Esophagus mucosa (tissue), 1 donor: ENCODE data around the gene TCF25. TPM values are rescaled to one million over a fixed set of nuclear protein-coding genes. Genes with fewer than 3 reads are reported as not detected.
A peak's percentile ranks its signal among the peaks of the same experiment; 100 is the strongest.
"Not testable (repeated sequence)": the region's sequence is repeated elsewhere in the genome, so short reads cannot be mapped to it uniquely, and the experiment has no call there.

ENCODE experiments used
- ATAC-seq: fragments of 200-7000 bp; cut with Tn5 transposase; one replicate; pipeline ENCODE4 v1.9.1; 2020
- total RNA-seq: library from RNA; stranded (reverse); gene quantifications from one replicate; pipeline ENCODE4 v1.2.4, GENCODE V29; 2023
- donor health status: DM: yes; HTN: yes; CAD: no.

Gene TCF25, protein sequence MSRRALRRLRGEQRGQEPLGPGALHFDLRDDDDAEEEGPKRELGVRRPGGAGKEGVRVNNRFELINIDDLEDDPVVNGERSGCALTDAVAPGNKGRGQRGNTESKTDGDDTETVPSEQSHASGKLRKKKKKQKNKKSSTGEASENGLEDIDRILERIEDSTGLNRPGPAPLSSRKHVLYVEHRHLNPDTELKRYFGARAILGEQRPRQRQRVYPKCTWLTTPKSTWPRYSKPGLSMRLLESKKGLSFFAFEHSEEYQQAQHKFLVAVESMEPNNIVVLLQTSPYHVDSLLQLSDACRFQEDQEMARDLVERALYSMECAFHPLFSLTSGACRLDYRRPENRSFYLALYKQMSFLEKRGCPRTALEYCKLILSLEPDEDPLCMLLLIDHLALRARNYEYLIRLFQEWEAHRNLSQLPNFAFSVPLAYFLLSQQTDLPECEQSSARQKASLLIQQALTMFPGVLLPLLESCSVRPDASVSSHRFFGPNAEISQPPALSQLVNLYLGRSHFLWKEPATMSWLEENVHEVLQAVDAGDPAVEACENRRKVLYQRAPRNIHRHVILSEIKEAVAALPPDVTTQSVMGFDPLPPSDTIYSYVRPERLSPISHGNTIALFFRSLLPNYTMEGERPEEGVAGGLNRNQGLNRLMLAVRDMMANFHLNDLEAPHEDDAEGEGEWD
- 99.2 TPM for total RNA-seq

DNA sequence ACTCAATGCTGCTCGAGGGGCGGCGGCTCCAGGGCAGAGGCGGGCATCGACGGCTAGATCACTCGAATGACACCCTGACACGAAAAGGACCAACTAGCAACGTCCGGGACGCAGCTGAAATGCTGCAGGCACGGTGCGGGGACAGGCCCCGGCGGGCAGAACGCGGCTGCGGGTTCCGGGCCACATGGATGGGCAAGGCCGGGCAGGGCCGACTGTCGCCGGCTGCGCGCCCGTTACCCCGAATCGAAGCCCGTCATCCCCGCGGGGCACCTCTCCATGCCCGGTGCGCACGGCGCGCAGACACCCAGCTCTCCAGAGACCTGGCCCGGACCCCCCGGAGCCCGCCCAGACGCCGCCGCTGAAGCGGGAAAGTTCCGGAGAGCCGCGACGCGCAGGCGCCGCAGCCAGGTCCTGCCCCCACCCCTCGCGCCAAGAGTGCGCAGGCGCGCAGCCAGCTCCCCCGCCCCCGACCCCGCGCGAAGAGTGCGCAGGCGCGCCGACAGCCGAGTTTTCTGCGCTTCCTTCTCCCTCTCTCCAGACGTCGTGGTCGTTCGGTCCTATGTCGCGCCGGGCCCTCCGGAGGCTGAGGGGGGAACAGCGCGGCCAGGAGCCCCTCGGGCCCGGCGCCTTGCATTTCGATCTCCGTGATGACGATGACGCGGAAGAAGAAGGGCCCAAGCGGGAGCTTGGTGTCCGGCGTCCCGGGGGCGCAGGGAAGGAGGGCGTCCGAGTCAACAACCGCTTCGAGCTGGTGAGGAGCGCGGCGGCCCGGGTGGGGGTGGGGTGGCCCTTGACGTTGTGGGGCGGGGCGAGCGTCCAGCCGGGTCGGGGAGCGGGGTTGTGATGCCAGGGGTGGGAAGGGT, at the start of gene TCF25:
TSS of gene TCF25 (plus strand) at position 484 of the 863 bp plus-strand sequence. CDS start at position 560, 76 bp downstream.
- peak; percentile 70 for ATAC-seq

DNA sequence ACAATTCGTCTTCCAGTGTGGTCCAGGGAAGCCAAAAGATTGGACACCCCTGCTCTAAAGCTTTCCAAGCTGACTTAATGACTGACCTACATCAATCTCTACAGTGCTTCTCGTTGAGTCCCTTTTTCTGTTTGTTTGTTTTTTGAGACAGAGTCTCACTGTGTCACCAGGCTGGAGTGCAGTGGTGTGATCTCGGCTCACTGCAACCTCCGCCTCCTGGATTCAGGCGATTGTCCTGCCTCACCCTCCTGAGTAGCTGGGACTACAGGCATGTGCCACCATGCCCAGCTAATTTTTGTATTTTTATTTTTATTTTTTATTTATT, 49.6 kb upstream of the TCF25 start:
- not testable (repeated sequence) for ATAC-seq

DNA sequence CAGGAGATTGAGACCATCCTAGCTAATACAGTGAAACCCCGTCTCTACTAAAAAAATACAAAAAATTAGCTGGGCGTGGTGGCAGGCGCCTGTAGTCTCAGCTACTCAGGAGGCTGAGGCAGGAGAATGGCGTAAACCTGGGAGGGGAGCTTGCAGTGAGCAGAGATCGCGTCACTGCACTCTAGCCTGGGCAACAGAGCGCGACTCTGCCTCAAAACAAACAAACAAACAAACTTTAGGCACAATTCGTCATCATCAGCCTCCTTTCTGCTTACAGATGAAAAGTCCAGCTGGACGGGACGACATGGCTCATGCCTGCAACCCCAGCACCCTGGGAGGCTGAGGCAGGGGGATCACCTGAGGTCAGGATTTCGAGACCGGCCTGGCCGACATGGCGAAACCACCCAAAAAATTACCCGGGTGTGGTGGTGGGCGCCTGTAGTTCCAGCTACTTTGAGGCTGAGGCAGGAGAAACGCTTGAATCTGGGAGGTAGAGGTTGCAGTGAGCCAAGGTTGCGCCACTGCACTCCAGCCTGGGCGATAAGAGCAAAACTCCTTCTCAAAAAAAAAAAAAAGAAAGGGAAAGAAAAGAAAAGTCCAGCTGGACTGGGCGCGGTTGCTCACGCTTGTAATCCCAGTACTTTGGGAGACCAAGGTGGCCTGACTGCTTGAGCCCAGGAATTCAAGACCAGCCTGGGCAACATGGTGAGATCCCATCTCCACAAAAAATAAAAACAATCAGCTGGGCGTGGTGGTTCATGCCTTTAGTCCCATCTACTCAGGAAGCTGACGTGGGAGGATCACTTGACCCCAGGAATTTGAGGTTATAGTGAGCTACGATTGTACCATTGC, 46.6 kb upstream of the TCF25 start:
- ATAC-seq: no peak

DNA sequence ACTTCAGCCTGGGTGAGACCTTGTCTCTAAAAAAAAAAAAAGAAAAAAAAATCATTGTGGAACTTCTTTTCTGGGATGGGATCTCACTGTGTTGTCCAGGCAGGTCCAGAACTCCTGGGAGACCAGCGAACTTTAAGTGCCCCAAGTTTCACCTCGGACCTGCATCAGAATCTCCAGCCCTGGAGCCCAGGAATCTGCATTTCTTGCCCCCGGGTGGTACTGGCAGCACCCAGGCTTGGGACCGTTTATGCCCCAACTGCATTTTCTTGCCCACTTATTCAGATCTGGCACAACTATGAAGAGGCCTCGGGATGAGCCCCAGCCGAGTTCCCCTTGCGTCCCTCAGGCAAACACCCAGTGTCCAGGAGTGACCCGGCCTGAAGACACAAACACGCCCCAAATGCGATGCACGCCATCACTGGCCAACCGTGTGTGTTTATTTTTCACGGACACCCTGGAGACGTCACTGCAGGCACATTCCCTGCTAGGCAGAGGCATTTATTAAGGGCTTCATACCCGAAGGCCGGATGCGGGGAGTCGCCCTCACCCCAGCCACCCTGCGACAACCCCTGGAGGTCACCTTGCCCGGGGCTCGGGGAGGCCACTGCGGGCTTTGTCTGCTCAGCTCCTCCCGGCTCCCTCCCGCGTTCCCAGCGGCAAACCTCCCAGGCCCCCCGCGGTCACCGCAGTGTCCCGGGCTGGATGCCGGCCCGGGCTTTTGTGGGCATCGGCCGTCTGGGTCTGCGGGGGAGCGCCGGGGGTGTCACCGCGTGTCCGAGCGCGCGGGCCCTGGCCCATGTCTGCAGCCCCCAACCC, 45.8 kb upstream of the TCF25 start:
- peak; percentile 45 for ATAC-seq

DNA sequence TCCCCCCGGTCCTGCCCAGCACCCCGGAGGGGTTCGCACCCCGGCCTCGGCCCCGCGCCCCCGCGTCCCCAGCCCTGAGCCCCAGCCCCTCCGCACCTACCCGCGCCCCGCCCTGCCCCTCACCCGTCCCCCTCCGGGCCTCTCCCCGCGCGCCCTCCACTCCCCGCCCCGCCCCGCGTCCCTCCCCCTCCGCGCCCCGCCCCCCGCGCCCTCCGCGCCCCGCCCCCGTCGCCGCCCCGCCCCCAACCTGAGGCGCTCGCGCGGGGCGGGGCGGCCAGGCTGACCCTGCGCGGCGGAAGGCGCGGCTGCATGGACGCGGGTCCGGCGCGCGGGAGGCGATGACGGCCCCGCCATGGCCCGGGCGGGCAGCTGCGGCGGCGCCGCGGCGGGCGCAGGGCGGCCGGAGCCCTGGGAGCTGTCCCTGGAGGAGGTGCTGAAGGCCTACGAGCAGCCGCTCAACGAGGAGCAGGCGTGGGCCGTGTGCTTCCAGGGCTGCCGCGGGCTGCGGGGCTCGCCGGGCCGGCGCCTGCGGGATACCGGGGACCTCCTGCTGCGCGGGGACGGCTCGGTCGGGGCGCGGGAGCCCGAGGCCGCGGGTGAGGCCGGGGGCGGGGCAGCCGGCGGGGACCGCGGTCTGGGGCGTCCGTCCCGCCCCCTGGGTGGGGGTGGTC, 45.1 kb upstream of the TCF25 start, which contains the start of gene SPIRE2:
TSS of gene SPIRE2 (plus strand) at position 277 of the 671 bp plus-strand sequence. CDS start at position 353, 76 bp downstream.
- peak; percentile 74 for ATAC-seq

DNA sequence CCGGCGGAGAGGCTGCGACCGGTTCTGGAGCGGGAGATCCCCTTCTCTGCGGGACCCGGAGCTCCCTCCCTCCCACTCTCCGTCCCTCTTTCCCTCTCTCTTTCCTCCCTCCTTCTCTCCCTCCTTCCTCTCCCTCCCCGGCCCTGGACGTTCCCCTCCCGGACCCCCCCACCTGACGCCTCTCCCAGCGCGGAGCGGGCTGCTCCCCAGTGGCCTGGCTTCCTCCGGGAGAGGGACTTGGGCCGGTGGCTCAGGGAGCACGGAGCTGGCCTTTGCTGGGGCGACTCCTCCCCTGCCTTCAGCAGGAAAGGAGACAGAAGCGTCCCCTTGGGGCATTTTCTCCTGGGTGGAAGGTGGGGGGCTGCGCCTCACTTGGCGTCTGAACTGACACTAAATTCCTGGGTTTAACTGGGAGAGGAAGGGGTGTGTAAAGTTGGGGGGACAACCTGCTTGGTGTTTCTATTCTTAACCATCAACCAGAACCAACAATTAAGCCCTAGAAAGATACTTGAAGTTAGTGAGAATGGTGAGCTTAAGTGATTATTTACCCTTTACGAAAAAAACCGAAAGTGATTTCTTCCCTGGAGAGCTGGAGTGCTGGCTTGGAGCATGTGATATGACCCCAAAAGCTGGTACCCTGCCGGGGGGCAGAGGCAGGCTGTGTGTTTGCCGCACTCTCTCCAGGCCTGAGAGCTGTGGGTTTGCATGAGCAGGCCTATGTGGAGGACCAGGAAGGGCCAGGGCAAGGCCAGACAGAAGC, 44.3 kb upstream of the TCF25 start:
- ATAC-seq: no peak

DNA sequence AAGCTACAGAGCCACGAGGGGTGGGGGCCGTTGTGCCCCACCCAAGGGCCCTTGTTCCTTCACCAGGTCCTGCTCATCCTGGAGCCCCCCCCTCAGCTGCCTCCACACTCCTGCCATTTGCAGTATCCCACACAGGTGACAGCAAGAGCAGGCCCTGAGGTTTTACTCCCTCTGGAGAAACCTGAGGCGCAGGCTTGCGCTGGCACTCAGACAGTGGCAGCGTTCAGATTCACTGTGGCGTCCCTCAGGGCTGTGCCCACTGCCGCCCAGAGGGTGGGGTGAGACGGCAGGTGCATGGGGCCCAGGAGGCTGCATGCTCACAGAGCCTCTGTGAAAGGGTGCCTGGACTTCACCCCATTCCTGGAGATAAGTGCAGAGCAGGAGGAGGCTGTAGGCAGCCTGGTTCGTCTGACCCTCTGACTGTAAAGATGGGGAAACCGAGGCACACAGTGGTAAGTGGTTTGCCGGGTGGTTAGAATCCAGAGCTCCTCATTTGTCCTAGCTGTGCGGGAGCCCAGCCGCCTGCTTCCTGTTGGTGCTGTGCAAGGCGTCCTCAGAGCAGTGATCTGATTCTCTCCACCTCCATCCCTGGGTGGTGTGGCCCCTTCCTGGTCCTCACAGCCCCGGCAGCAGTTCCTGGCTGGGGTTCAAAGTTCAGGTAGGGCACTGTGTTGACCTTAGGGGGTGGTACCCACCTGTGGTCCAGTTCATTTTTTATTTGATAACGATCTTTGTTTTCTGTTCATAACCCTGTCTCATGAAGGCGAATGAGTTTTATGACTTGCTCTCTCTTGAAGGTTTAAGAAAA, 43.6 kb upstream of the TCF25 start:
- ATAC-seq: no peak

DNA sequence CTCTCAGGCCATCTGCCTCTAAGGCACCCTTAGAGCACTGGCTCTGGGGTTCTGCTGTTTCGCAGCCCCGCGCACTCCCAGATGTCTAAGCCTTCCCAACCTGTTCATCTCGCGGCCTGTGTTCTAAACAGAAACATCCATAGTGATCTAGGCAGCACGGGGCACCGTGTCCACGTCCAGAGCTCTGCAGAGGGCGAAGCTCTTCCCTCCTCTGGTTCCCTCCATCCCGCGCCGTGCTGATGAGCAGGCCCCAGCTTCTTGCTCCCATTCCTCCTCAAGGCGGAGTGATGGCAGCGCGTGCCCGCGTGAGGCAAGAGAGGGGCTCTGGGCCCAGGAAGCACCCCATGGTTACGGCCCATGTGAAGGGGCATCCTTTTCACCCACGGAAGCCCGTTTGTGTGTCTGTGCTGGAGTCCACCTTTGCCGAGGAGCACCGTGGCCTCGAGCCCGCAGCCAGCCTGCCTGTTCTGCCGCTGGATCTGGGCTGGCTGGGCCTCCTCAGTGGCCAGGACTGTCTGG, 41.5 kb upstream of the TCF25 start:
- ATAC-seq: no peak

DNA sequence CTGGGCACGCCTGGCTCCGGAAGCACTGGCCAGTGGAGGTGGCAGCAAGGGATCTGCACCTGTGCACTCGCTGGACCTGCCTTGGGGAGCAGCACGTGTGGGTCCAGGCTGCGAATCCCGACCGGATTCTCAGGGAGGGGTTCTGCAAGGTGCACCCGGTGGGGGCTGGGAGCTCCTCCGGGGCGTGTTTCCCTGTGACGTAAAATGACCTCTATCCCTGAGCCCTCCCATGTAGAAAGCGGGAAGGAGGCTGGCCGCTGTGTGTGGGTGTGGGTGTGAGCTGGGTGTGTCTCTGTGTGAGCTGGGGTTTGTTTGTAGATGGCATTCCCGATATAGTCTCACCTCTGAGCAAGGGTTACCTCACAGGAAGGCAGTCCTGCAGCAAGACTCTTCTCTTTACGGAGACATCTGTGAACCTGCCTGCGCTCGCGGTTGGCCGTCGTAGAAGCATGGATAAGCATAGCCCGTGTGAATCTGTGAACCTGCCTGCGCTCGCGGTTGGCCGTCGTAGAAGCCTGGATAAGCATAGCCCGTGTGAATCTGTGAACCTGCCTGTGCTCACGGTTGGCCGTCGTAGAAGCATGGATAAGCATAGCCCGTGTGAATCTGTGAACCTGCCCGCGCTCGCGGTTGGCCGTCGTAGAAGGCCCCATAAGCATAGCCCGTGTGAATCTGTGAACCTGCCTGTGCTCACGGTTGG, 39.6 kb upstream of the TCF25 start:
- ATAC-seq: peak; percentile 86

DNA sequence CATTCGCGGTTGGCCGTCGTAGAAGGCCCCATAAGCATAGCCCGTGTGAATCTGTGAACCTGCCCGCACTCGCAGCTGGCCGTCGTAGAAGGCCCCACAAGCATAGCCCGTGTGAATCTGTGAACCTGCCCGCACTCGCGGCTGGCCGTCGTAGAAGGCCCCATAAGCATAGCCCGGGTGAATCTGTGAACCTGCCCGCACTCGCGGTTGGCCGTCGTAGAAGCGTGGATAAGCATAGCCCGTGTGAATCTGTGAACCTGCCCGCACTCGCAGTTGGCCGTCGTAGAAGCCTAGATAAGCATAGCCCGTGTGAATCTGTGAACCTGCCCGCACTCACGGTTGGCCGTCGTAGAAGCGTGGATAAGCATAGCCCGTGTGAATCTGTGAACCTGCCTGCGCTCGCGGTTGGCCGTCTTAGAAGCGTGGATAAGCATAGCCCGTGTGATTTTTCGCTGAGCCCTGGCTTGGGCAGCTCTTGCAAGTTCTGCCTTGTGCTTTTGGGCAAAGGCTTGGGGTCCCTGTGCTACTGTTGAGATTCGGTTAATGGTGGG, 38.5 kb upstream of the TCF25 start:
- not testable (repeated sequence) for ATAC-seq

DNA sequence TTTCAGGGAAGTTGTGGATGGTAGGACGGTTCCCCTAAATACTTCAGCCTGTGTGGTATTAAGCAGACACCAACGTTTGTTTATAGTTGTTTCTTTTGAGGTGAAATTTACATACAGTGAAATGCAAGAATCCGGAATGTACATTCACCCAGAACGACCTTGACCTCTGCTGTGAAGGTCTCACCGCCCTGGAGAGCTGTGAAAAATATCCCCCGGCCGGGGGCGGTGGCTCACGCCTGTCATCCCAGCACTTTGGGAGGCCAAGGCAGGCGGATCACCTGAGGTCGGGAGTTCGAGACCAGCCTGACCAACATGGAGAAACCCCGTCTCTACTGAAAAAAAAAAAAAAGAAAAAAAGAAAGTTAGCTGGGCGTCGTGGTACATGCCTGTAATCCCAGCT, 36.9 kb upstream of the TCF25 start:
- not testable (repeated sequence) for ATAC-seq

DNA sequence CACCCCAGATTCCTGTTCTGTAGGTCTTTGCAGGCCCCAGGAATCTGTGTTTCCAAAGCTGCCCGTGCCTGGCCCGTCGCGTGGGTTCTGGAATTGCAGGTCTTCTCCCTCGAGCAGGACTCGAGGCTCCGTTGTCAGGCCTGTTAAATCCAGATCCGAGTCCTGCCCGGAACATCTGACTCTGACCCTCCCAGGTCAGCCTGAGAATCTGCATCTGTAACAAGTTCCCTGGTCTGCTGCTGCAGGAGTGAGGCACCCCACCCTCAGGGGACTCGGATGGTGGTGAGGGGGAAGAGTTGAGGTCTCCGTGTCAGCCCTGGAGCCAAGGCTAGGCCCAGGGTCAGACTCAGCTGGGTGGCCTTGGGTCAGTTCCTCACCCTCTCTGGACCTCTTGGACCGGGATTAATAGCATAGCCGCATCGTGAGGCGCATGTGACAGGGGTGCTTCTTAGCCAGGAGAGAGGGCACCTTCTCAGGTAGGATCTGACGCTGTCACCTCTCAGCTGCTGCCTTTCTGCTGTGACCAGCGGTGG, 36.3 kb upstream of the TCF25 start:
- ATAC-seq: no peak

DNA sequence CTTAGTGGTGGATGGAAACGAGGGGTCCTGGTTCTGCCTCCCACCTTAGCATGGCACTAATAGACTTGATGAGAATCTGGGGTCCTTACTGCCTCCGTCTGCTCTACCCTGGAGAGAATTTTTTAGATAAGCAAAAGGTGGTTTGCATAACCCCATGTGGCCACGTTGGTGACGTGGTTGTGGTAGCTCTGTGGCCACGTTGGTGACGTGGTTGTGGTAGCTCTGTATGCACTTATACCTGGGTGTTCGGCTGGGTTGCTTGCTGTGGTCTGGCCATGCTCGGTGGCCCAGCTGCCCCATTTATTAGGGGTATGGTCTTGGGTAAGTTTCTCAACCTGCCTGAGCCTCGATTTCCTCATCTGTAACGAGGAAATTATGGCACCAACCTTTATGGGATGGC, 32.1 kb upstream of the TCF25 start:
- no peak for ATAC-seq

DNA sequence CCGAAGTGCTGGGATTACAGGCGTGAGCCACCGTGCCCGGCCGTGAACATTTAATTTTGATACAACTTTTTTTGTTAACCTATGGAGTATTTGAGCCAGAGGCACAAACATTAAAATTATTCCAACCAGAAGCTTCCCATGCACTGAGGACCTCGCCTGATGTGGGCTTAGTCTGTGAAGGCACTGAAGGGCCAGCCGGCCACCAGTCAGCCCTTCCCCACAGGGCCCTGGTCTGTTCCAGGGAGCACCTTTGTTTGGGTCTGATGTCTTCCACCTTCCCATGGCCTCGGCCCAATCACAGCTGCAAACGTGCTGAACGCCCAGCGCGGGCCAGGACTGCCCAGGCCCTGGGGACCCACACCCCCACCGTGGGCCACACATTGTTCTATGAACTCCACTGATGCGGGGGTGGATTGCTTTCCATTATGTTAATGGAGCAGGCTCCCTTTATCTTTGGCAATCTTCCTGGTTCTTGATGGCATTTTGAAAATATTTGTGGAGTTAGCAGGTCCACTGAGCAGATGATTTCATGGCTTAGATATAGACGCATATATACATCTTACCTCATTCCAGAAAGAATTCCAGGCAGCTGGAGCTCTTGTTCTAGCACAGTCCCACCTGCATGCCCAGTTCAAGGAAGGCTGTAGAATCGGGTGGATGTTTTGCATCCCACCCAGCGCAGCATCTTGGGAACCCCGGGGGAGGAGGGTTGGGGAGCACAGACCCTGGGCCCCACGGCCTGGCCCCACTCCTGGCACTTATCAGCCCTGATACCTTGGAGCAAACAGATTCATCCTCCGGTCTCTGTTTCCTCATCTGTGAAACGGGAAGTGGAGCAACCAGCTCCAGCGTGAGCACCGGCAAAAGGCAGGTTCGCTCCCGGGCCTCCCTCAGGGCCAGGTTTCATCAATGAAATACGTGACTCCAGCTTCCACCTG, 30.7 kb upstream of the TCF25 start:
- ATAC-seq: peak; percentile 18

DNA sequence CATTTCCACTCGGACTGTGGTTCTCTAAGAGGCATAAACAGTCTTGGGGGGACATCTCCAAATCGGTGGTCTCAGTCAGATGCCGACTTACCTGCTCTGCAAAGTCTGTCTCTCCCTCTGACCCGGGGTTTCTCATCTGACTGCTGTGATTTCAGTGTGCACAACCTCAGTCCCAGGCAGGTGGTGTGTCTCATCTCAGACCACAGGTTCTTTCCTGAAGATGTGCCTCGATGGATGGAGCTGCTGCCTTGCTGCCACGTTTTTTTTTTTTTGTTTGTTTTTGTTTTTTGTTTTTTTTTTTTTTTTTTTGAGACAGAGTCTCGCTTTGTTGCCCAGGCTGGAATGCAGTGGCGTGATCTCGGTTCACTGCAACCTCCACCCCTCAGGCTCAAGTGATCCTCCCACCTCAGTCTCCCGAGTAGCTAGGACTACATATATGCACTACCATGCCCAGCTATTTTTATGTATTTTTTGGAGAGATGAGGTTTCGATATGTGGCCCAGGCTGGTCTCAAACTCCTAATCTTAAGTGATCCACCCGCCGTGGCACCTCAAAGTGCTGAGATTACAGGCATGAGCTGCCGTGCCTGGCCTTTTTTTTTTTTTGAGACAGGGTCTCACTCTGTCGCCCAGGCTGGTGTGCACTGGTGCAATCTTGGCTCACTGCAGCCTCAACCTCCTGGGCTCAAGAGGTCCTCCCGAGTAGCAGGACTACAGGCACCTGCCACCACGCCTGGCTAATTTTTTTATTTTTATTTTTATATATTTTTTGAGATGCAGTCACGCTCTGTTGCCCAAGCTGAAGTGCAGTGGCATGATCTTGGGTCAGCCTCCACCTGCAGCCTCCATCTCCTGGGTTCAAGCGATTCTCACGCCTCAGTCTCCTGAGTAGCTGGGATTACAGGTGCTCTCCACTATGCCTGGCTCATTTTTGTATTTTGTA, 29.7 kb upstream of the TCF25 start:
- ATAC-seq: peak; percentile 58
